ENCODE measurements around the gene FABP1.

The FABP1 gene

GRCh38 chr2:88170472-88170892, 42.6 kb upstream of the FABP1 start:
- TF ChIP-seq, protein P1, sequence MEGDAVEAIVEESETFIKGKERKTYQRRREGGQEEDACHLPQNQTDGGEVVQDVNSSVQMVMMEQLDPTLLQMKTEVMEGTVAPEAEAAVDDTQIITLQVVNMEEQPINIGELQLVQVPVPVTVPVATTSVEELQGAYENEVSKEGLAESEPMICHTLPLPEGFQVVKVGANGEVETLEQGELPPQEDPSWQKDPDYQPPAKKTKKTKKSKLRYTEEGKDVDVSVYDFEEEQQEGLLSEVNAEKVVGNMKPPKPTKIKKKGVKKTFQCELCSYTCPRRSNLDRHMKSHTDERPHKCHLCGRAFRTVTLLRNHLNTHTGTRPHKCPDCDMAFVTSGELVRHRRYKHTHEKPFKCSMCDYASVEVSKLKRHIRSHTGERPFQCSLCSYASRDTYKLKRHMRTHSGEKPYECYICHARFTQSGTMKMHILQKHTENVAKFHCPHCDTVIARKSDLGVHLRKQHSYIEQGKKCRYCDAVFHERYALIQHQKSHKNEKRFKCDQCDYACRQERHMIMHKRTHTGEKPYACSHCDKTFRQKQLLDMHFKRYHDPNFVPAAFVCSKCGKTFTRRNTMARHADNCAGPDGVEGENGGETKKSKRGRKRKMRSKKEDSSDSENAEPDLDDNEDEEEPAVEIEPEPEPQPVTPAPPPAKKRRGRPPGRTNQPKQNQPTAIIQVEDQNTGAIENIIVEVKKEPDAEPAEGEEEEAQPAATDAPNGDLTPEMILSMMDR (IDR thresholded peaks at IDR 0.05), result no peak
- H3K27me3 ChIP-seq, result no peaks in the 10 kb centered on the region
- DNase-seq, result no peak
- H3K9me3 ChIP-seq, result no peaks in the 10 kb centered on the region
- H3K27ac ChIP-seq, result peak overlapping the region in 1 of 2 donors; percentile 77
- H3K4me1 ChIP-seq, result peaks cover 0 to 14% (median 1%) of the 10 kb centered on the region in 4 donors
- intact Hi-C loops (cut with DNase I; ENCODE audit: low total_unique reads), result no loop called here
- peaks cover 0 to 4% (median 0%) of the 10 kb centered on the region in 3 donors for H3K36me3 ChIP-seq
- peak overlapping the region; percentile 37 to 74 for H3K4me3 ChIP-seq

DNA sequence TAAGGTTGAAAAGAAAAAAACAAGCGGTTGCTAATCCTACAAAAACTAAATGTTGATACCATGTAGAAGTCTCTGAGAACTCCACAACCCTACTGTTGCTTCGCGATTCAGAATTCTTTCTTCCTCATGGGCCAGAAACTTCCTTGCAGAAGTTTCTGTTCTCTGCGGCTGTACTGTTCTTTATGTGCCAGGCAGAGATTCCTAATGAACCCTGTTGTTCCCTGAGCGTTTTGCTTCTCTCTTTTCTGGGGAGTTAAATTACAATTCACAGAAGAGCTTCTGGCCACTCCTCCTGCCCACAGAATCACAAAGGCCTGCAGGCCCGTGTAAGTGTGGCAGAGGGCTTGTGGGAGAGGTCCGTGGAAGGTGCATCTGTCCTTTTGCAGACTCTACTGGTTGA, 40.5 kb upstream of the FABP1 start:
- no peak for DNase-seq
- TF ChIP-seq, protein P1 (IDR thresholded peaks at IDR 0.05), result no peak
- no peak overlapping the region for H3K4me3 ChIP-seq
- H3K4me1 ChIP-seq, result peaks cover 0 to 14% (median 1%) of the 10 kb centered on the region in 4 donors
- no peak overlapping the region for H3K27ac ChIP-seq
- no peaks in the 10 kb centered on the region for H3K9me3 ChIP-seq
- H3K36me3 ChIP-seq, result no peaks in the 10 kb centered on the region
- H3K27me3 ChIP-seq, result no peaks in the 10 kb centered on the region
- intact Hi-C loops (cut with DNase I; ENCODE audit: low total_unique reads), result loop anchor here (5.0 kb wide), 1 partner anchor 116 kb away; no protein-coding TSS in a partner anchor

GRCh38 chr2:88167740-88168139, 39.9 kb upstream of the FABP1 start:
- intact Hi-C loops (cut with DNase I; ENCODE audit: low total_unique reads), result loop anchor here (5.0 kb wide), 1 partner anchor 115 kb away; no protein-coding TSS in a partner anchor

DNA sequence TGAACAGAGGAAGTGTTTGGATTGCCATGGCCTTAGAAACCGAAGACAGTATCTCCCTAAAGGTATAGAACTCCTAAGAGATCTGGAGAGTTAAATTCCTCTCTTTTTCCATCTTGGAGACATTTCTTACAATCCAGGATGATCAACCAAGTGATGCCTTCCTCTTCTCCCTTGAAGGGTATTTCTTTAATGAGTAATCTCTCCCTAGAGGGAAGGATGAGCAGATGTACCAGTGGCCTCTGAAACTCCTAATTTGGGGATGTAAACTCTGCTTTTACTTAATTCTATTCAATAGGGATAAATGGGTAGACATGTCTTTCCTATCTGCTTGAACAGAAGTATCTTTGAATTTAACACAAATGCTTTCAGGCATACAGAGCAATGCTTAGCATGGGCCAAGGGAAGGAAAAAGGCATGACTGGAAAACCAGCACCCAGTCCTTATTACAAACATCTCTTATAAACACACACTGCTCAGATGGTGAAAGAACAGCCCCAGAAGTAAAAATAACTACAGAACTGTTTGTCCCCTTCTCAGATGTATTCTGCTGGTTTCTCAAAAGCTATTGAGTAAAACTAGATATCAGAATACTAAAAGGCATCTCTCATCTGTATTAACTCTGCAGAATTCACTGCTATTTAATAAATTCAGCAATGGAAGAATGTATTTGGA, 37.6 kb upstream of the FABP1 start:
- Histone ChIP-seq H3K4me3 (no peak overlapping the region), H3K4me1 (peaks cover 0 to 2% (median 0%) of the 10 kb centered on the region in 4 donors), H3K27me3 (peaks cover 0 to 2% of the 10 kb centered on the region in 2 donors), H3K27ac (no peak overlapping the region), H3K36me3 (no peaks in the 10 kb centered on the region), H3K9me3 (no peaks in the 10 kb centered on the region)
- intact Hi-C loops (cut with DNase I; ENCODE audit: low total_unique reads), result loop anchor here (5.0 kb wide), 1 partner anchor 113 kb away; no protein-coding TSS in a partner anchor
- TF ChIP-seq, protein P1 (IDR thresholded peaks at IDR 0.05), result no peak
- no peak for DNase-seq

More at GRCh38 chr2:88167740-88168139, 39.9 kb upstream of the FABP1 start:
- H3K4me3 ChIP-seq, result no peak overlapping the region
- peaks cover 0 to 10% (median 1%) of the 10 kb centered on the region in 4 donors for H3K4me1 ChIP-seq
- H3K36me3 ChIP-seq, result no peaks in the 10 kb centered on the region
- DNase-seq, result no peak
- TF ChIP-seq, protein P1 (IDR thresholded peaks at IDR 0.05), result no peak
- H3K27ac ChIP-seq, result no peak overlapping the region
- H3K9me3 ChIP-seq, result no peaks in the 10 kb centered on the region
- peaks cover 0 to 2% of the 10 kb centered on the region in 2 donors for H3K27me3 ChIP-seq

DNA sequence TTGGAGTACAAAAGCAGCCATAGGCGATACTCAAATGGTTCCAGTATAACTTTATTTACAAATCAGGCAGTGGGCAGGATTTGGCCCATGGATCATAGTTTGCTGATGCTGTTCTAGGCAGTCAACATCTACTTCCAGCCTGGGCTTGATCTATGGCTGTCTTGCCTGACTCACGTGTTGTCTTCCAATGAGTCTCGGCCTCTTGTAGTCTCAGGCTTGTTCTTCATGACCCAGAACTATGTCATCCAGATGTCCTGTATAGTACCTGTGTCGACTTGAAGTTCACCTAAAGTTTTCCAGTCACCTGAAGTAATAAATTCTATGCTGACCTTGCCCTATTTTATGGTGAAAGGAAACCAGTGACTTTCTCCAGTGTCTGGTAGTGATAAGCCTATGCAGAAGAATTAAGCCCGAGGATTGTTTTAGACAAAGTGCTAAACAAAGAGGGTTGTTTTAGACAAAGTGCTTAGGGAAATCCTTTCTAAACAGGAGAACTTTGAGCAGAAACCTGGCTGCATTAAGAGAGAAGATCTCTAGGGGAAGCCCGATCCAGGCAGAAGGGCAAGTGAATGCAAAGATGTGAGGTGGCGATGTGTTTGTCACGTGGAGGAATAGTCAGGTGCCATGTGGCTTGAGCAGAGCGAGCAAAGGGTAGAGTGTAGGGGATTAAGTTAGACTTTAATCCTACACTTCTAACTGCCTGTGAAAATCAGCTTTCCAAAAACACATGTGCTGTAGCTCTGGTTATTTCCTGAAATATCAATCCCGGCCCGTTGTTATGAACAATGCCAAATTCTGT, 33.8 kb upstream of the FABP1 start:
- Histone ChIP-seq H3K27me3 (peaks cover 0 to 5% of the 10 kb centered on the region in 2 donors), H3K36me3 (no peaks in the 10 kb centered on the region), H3K4me1 (no peaks in the 10 kb centered on the region), H3K9me3 (no peaks in the 10 kb centered on the region), H3K27ac (no peak overlapping the region), H3K4me3 (no peak overlapping the region)
- DNase-seq, result no peak
- intact Hi-C loops (cut with DNase I; ENCODE audit: low total_unique reads), result no loop called here
- TF ChIP-seq, protein P1 (IDR thresholded peaks at IDR 0.05), result no peak
